A549 (cell line): ENCODE data around the gene NIFK.

ENCODE experiments used
- CHD4 ChIP-seq: fragments of 200-600 bp; sonication (generic); IDR thresholded peaks from 2 replicates; pipeline ENCODE4 v1.6.1; 2016; ENCODE audit warnings: antibody characterized with exemption, mild to moderate bottlenecking, borderline replicate concordance
- HDAC2 ChIP-seq: fragments of 200-600 bp; sonication (generic); IDR thresholded peaks from 2 replicates; pipeline ENCODE4 v1.6.1; 2016
- HOXB5 ChIP-seq: fragments of 250-450 bp; sonication (Bioruptor Pico); IDR thresholded peaks from 2 replicates; pipeline ENCODE4 v1.5.0; 2020; ENCODE audit warnings: mild to moderate bottlenecking, moderate library complexity
- NPAS2 ChIP-seq: fragments of 250-450 bp; sonication (Bioruptor Pico); IDR thresholded peaks from 2 replicates; pipeline ENCODE4 v1.8.0; 2022; ENCODE audit warnings: mild to moderate bottlenecking, moderate library complexity, borderline replicate concordance
- POLR2A ChIP-seq: IDR thresholded peaks from 2 replicates; pipeline ENCODE4 v1.6.1; 2012; ENCODE audit warnings: mild to moderate bottlenecking, low read length
- RAD21 ChIP-seq, 2 experiments: fragments of >200 bp in 1 of 2; sonication (Bioruptor Twin) in 1 of 2; formaldehyde crosslinking in 1 of 2; IDR thresholded peaks in 1 of 2; conservative IDR thresholded peaks in 1 of 2; 2 replicates in 1 of 2; 3 replicates in 1 of 2; pipeline ENCODE4 v1.6.1; 2012 to 2018; ENCODE audit warnings: inconsistent platforms in 1 of 2
- TP53 ChIP-seq: fragments of 250-450 bp; sonication (Bioruptor Pico); IDR thresholded peaks from 2 replicates; pipeline ENCODE4 v1.5.0; 2021; ENCODE audit warnings: mild to moderate bottlenecking, moderate library complexity
- TF ChIP-seq, protein P1 (sequence below): fragments of >200 bp; sonication (Bioruptor Twin); formaldehyde crosslinking; IDR thresholded peaks from 3 replicates; pipeline ENCODE4 v1.5.1; 2016

DNA sequence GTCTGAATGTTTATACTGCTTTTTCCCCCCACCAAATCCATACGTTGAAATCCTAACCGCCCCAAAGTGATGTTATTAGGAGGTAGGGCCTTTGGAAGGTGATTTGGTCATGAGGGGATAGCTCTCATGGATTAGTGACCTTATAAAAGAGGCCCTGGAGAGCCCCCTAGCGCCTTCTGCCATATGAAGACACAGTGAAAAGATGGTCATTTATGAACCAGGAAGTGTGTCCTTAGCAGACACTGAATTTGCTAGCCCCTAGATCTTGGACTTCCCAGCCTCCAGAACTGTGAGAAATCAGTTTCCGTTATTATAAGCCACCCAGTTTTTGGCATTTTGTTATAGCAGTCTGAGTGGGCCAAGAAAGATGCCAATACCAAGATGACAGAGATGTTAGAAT is 11.5 kb upstream of the NIFK start:
- TF ChIP-seq, protein P1, sequence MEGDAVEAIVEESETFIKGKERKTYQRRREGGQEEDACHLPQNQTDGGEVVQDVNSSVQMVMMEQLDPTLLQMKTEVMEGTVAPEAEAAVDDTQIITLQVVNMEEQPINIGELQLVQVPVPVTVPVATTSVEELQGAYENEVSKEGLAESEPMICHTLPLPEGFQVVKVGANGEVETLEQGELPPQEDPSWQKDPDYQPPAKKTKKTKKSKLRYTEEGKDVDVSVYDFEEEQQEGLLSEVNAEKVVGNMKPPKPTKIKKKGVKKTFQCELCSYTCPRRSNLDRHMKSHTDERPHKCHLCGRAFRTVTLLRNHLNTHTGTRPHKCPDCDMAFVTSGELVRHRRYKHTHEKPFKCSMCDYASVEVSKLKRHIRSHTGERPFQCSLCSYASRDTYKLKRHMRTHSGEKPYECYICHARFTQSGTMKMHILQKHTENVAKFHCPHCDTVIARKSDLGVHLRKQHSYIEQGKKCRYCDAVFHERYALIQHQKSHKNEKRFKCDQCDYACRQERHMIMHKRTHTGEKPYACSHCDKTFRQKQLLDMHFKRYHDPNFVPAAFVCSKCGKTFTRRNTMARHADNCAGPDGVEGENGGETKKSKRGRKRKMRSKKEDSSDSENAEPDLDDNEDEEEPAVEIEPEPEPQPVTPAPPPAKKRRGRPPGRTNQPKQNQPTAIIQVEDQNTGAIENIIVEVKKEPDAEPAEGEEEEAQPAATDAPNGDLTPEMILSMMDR, result peak; percentile 46
- TF ChIP-seq NPAS2 (CRISPR knock-in tag) (no peak), HDAC2 (no peak), RAD21 (conservative IDR thresholded peaks at IDR 0.05 in 1 of 2, IDR thresholded peaks at IDR 0.05 in 1 of 2) (peak; percentile 42 to 62; a peak in 3 of 5 replicates), HOXB5 (CRISPR knock-in tag) (no peak), POLR2A (no peak), CHD4 (no peak), TP53 (no peak)
